Superior temporal gyrus (tissue), 1 donor: ENCODE data around the gene TMEM163.

Experiments
- DNase-seq: peaks from one replicate; pipeline ENCODE4 v3.0.0-alpha.2; 2016; ENCODE audit errors: extremely low spot score

Gene TMEM163

GRCh38 chr2:134692499-134692898 lies 26.3 kb downstream of the TMEM163 start:
- DNase-seq, result no peak

- DNase-seq, result no peak
Measured at GRCh38 chr2:134690629-134691215, 28.1 kb downstream of the TMEM163 start.

- no peak for DNase-seq
Measured at GRCh38 chr2:134689315-134689714, 29.5 kb downstream of the TMEM163 start.

- DNase-seq, result no peak
Measured at GRCh38 chr2:134685967-134686366, 32.8 kb downstream of the TMEM163 start.

GRCh38 chr2:134683561-134684112 lies 35.2 kb downstream of the TMEM163 start:
- no peak for DNase-seq

- no peak for DNase-seq
Measured at GRCh38 chr2:134682726-134683125, 36.1 kb downstream of the TMEM163 start.

GRCh38 chr2:134681201-134681600 lies 37.6 kb downstream of the TMEM163 start:
- no peak for DNase-seq

GRCh38 chr2:134679745-134680144 lies 39.1 kb downstream of the TMEM163 start:
- DNase-seq, result no peak

- DNase-seq, result no peak
Measured at GRCh38 chr2:134679294-134679693, 39.5 kb downstream of the TMEM163 start.

GRCh38 chr2:134677856-134678756 lies 40.7 kb downstream of the TMEM163 start:
- no peak for DNase-seq

GRCh38 chr2:134676960-134677359 lies 41.8 kb downstream of the TMEM163 start:
- DNase-seq, result no peak

GRCh38 chr2:134675314-134675713 lies 43.5 kb downstream of the TMEM163 start:
- DNase-seq, result no peak

GRCh38 chr2:134674687-134675086 lies 44.1 kb downstream of the TMEM163 start:
- DNase-seq, result no peak

- DNase-seq, result no peak
Measured at GRCh38 chr2:134671513-134671912, 47.3 kb downstream of the TMEM163 start.

GRCh38 chr2:134670955-134671354 lies 47.8 kb downstream of the TMEM163 start:
- no peak for DNase-seq

- DNase-seq, result peak; percentile 20
Measured at GRCh38 chr2:134669731-134670669, 48.8 kb downstream of the TMEM163 start.

GRCh38 chr2:134668821-134669220 lies 50.0 kb downstream of the TMEM163 start:
- no peak for DNase-seq

GRCh38 chr2:134667541-134667940 lies 51.3 kb downstream of the TMEM163 start:
- no peak for DNase-seq

- no peak for DNase-seq
Measured at GRCh38 chr2:134667081-134667480, 51.7 kb downstream of the TMEM163 start.

GRCh38 chr2:134665727-134666506 lies 52.9 kb downstream of the TMEM163 start:
- no peak for DNase-seq
